Mesendoderm (in vitro differentiated cells): Measurements from ENCODE around the gene TAOK3. TPM values are rescaled to one million over a fixed set of nuclear protein-coding genes. Genes with fewer than 3 reads are reported as not detected.
A peak's percentile ranks its signal among the peaks of the same experiment; 100 is the strongest.

ENCODE experiments used
- DNase-seq: peaks from one replicate; pipeline ENCODE4 v3.0.0; 2013
- H2AK5ac ChIP-seq: 2 replicates; pipeline ENCODE4 v1.6.1; 2013; ENCODE audit warnings: low read length, inconsistent platforms
- H2BK120ac ChIP-seq: 2 replicates; pipeline ENCODE4 v1.6.1; 2013; ENCODE audit warnings: low read depth, mild to moderate bottlenecking, low read length, moderate library complexity, mixed read lengths
- H2BK15ac ChIP-seq: replicated peaks from 2 replicates; pipeline ENCODE4 v1.6.1; 2013; ENCODE audit warnings: low read depth, mild to moderate bottlenecking, moderate library complexity
- H2BK5ac ChIP-seq: 2 replicates; pipeline ENCODE4 v1.6.1; 2013; ENCODE audit warnings: low read length, inconsistent platforms
- H3K18ac ChIP-seq: 2 replicates; pipeline ENCODE4 v1.6.1; 2013; ENCODE audit warnings: mild to moderate bottlenecking, low read length, mixed read lengths
- H3K23ac ChIP-seq: one replicate; pipeline ENCODE4 v1.6.1; 2013; ENCODE audit warnings: low read length
- H3K27ac ChIP-seq: 2 replicates; pipeline ENCODE4 v1.5.1; 2013; ENCODE audit warnings: low read depth, mild to moderate bottlenecking, inconsistent platforms, low read length, moderate library complexity
- H3K27me3 ChIP-seq: 2 replicates; pipeline ENCODE4 v1.6.1; 2013; ENCODE audit warnings: low read length, control low read depth, mild to moderate bottlenecking, inconsistent platforms; ENCODE audit not compliant: insufficient read depth, poor library complexity
- H3K36me3 ChIP-seq: 2 replicates; pipeline ENCODE4 v1.6.1; 2013; ENCODE audit warnings: low read length, inconsistent platforms; ENCODE audit not compliant: control insufficient read depth, insufficient read depth
- H3K4ac ChIP-seq: one replicate; pipeline ENCODE4 v1.6.1; 2013; ENCODE audit warnings: low read depth, mild to moderate bottlenecking, low read length, moderate library complexity
- H3K4me1 ChIP-seq: 2 replicates; pipeline ENCODE4 v1.6.1; 2013; ENCODE audit warnings: low read depth, low read length, inconsistent platforms; ENCODE audit not compliant: control insufficient read depth
- H3K4me2 ChIP-seq: 2 replicates; pipeline ENCODE4 v1.6.1; 2013; ENCODE audit warnings: low read length
- H3K4me3 ChIP-seq: 2 replicates; pipeline ENCODE4 v1.5.1; 2013; ENCODE audit warnings: mild to moderate bottlenecking, low read length
- H3K56ac ChIP-seq: one replicate; pipeline ENCODE4 v1.6.1; 2013; ENCODE audit warnings: low read length
- H3K79me1 ChIP-seq: 2 replicates; pipeline ENCODE4 v1.6.1; 2013; ENCODE audit warnings: low read length, inconsistent platforms
- H3K79me2 ChIP-seq: 2 replicates; pipeline ENCODE4 v1.6.1; 2013; ENCODE audit warnings: mild to moderate bottlenecking, low read length; ENCODE audit not compliant: control insufficient read depth, insufficient read depth
- H3K9ac ChIP-seq: 2 replicates; pipeline ENCODE4 v1.6.1; 2013; ENCODE audit warnings: low read length, inconsistent platforms
- H4K5ac ChIP-seq: one replicate; pipeline ENCODE4 v1.6.1; 2013; ENCODE audit warnings: low read length
- H4K8ac ChIP-seq: one replicate; pipeline ENCODE4 v1.6.1; 2013; ENCODE audit warnings: low read depth, mild to moderate bottlenecking, control low read depth, low read length, moderate library complexity
- WGBS: extraction: QIAGEN DNeasy Blood & Tissue Kit; methylation state at CpG from one replicate; pipeline ENCODE4 v1.1.7; 2013; ENCODE audit warnings: low lambda C conversion rate, missing lambda C conversion rate; ENCODE audit not compliant: insufficient coverage; ENCODE audit errors: extremely low coverage; 5-methylcytosine and 5-hydroxymethylcytosine counted together
- polyA plus RNA-seq, 2 experiments: library from polyadenylated mRNA; stranded (reverse); fragments of 200-250 nt; gene quantifications; one replicate each; pipeline ENCODE4 v1.2.3, GENCODE V29; 2013

Gene TAOK3
- 5.0 TPM for polyA plus RNA-seq (2013, experiment 1 of 2)
- polyA plus RNA-seq (2013, experiment 2 of 2): 5.2 TPM

- Histone ChIP-seq H4K8ac (peak within 1 kb of the TSS; percentile 66), H3K4me3 (peak within 1 kb of the TSS; percentile 87), H3K4me2 (peak within 1 kb of the TSS; percentile 78), H3K27ac (no peak within 1 kb of the TSS), H3K23ac (peak within 1 kb of the TSS; percentile 29), H3K27me3 (peaks cover 2% of the 10 kb centered on the region), H3K56ac (peak within 1 kb of the TSS; percentile 88), H3K79me1 (peaks cover 6% of the 10 kb centered on the region), H3K18ac (peak within 1 kb of the TSS; percentile 57), H3K4ac (peak within 1 kb of the TSS; percentile 26), H3K9ac (peak within 1 kb of the TSS; percentile 78), H3K4me1 (no peaks in the 10 kb centered on the region), H2BK5ac (no peak within 1 kb of the TSS), H2BK120ac (no peak within 1 kb of the TSS), H4K5ac (no peak within 1 kb of the TSS), H3K36me3 (no peaks in the 10 kb centered on the region), H3K79me2 (peaks cover 9% of the 10 kb centered on the region), H2BK15ac (no peak within 1 kb of the TSS), H2AK5ac (no peak within 1 kb of the TSS)
- no CpG with 5 or more reads among the region's 75 CpGs for WGBS
- DNase-seq: peak; percentile 99
Observed at GRCh38 chr12:118372541-118373495, at the start of gene TAOK3. TSS of gene TAOK3 (minus strand) at chr12:118372907. CDS start at chr12:118255567, 117,340 bp downstream.

- Histone ChIP-seq H3K4me1 (no peaks in the 10 kb centered on the region), H3K23ac (no peak overlapping the region), H2BK120ac (no peak overlapping the region), H2BK15ac (no peak overlapping the region), H3K56ac (no peak overlapping the region), H3K27ac (no peak overlapping the region), H3K4me3 (no peak overlapping the region), H3K4ac (no peak overlapping the region), H3K27me3 (no peaks in the 10 kb centered on the region), H2BK5ac (no peak overlapping the region), H3K79me1 (no peaks in the 10 kb centered on the region), H4K8ac (no peak overlapping the region), H3K79me2 (no peaks in the 10 kb centered on the region), H3K9ac (no peak overlapping the region), H3K18ac (no peak overlapping the region), H3K4me2 (no peak overlapping the region), H2AK5ac (no peak overlapping the region), H4K5ac (no peak overlapping the region), H3K36me3 (peaks cover 1% of the 10 kb centered on the region)
- WGBS: no CpG with 5 or more reads among the region's 3 CpGs
- no peak for DNase-seq
Observed at GRCh38 chr12:118420673-118421072, 48.0 kb upstream of the TAOK3 start.

- H3K23ac ChIP-seq: no peak overlapping the region
- DNase-seq: no peak
- WGBS: no CpG with 5 or more reads among the region's 1 CpG
- no peak overlapping the region for H2BK15ac ChIP-seq
- H3K18ac ChIP-seq: no peak overlapping the region
- no peak overlapping the region for H3K4ac ChIP-seq
- H2BK5ac ChIP-seq: no peak overlapping the region
- no peak overlapping the region for H2AK5ac ChIP-seq
- H3K4me2 ChIP-seq: no peak overlapping the region
- H3K4me3 ChIP-seq: no peak overlapping the region
- no peaks in the 10 kb centered on the region for H3K79me1 ChIP-seq
- H3K79me2 ChIP-seq: no peaks in the 10 kb centered on the region
- H4K5ac ChIP-seq: no peak overlapping the region
- no peak overlapping the region for H3K56ac ChIP-seq
- no peaks in the 10 kb centered on the region for H3K4me1 ChIP-seq
- no peaks in the 10 kb centered on the region for H3K27me3 ChIP-seq
- H2BK120ac ChIP-seq: no peak overlapping the region
- H3K36me3 ChIP-seq: peaks cover 3% of the 10 kb centered on the region
- H3K9ac ChIP-seq: no peak overlapping the region
- H4K8ac ChIP-seq: no peak overlapping the region
- no peak overlapping the region for H3K27ac ChIP-seq
Observed at GRCh38 chr12:118418385-118419057, 45.8 kb upstream of the TAOK3 start.

GRCh38 chr12:118417942-118418341 is 45.2 kb upstream of the TAOK3 start:
- H3K4me1 ChIP-seq: no peaks in the 10 kb centered on the region
- H3K18ac ChIP-seq: no peak overlapping the region
- no peak overlapping the region for H3K56ac ChIP-seq
- DNase-seq: no peak
- H4K8ac ChIP-seq: no peak overlapping the region
- H3K36me3 ChIP-seq: peaks cover 3% of the 10 kb centered on the region
- H3K79me2 ChIP-seq: no peaks in the 10 kb centered on the region
- no peak overlapping the region for H3K23ac ChIP-seq
- no peak overlapping the region for H3K27ac ChIP-seq
- no peak overlapping the region for H2BK120ac ChIP-seq
- no peak overlapping the region for H3K4me3 ChIP-seq
- H4K5ac ChIP-seq: no peak overlapping the region
- no CpG with 5 or more reads among the region's 3 CpGs for WGBS
- H3K4me2 ChIP-seq: no peak overlapping the region
- H3K27me3 ChIP-seq: no peaks in the 10 kb centered on the region
- no peak overlapping the region for H3K9ac ChIP-seq
- H2AK5ac ChIP-seq: no peak overlapping the region
- no peaks in the 10 kb centered on the region for H3K79me1 ChIP-seq
- no peak overlapping the region for H2BK5ac ChIP-seq
- H3K4ac ChIP-seq: no peak overlapping the region
- H2BK15ac ChIP-seq: no peak overlapping the region

GRCh38 chr12:118409834-118410233 is 37.1 kb upstream of the TAOK3 start:
- Histone ChIP-seq H3K9ac (no peak overlapping the region), H3K4me2 (no peak overlapping the region), H2AK5ac (no peak overlapping the region), H3K4me3 (no peak overlapping the region), H3K79me2 (no peaks in the 10 kb centered on the region), H2BK15ac (no peak overlapping the region), H3K4me1 (no peaks in the 10 kb centered on the region), H3K23ac (no peak overlapping the region), H3K36me3 (peaks cover 10% of the 10 kb centered on the region), H3K27ac (no peak overlapping the region), H3K4ac (no peak overlapping the region), H3K18ac (no peak overlapping the region), H2BK120ac (no peak overlapping the region), H2BK5ac (no peak overlapping the region), H3K27me3 (no peaks in the 10 kb centered on the region), H3K56ac (no peak overlapping the region), H4K8ac (no peak overlapping the region), H3K79me1 (no peaks in the 10 kb centered on the region), H4K5ac (no peak overlapping the region)
- WGBS: no CpG with 5 or more reads among the region's 2 CpGs
- DNase-seq: no peak
